NCI-H446 treated with DMSO at 0.1 percent for 48 hours (cell line): ENCODE results near the gene KIF17.

Source experiments
- DNase-seq: peaks from one replicate; lab custom pipeline; 2025; lab: John Stamatoyannopoulos, UW

KIF17 gene

DNA sequence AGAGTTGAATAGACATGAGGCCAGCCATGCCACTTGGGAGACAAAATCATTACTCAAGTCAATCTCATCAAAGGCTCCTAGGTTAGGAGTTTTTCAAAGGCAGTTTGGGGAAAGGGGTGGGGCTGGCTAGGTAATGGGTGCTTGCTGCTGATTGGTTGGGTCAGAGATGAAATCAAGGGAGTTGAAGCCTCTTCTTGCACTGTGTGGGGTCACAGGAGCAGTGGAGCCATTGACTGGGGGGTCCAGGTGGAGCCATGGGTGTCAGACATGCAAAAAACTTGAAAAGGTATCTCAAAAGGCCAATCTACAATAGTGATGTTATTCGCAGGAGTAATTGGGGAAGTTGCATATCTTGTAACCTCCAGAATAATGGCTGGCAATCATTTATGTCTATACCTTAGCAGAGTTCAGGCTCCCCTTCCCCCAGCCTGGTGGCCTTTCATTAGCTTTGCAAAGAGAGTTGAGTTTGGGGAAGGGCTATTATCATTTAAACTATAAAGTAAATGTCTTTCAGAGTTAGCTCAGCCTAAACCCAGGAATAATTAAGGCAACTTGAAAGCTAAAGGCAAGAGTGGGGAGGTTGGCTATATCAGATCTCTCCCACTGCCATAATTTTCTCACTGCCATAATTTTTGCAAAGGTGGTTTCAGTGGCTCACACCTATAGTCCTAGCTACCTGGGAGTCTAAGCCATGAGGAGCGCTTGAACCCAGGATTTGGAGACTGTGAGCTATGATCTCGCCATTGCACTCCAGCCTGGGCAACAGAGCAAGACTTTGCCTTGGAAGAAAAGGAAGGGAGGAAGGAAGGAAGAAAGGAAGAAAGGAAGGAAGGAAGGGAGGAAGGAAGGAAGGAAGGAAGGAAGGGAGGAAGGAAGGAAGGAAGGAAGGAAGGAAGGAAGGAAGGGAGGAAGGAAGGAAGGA is 92.4 kb downstream of the KIF17 start:
- no peak for DNase-seq

- DNase-seq = no peak
Measured at GRCh38 chr1:20624709-20625108, 93.1 kb downstream of the KIF17 start.

GRCh38 chr1:20621012-20621411 is 96.8 kb downstream of the KIF17 start:
- DNase-seq = no peak

- DNase-seq = no peak
Measured at GRCh38 chr1:20619999-20620398, 97.8 kb downstream of the KIF17 start.

- DNase-seq = no peak
Measured at GRCh38 chr1:20618550-20618949, 99.3 kb downstream of the KIF17 start.

- DNase-seq = no peak
Measured at GRCh38 chr1:20616847-20617487, 100.8 kb downstream of the KIF17 start.

GRCh38 chr1:20615946-20616846 is 101.6 kb downstream of the KIF17 start:
- DNase-seq = no peak

DNA sequence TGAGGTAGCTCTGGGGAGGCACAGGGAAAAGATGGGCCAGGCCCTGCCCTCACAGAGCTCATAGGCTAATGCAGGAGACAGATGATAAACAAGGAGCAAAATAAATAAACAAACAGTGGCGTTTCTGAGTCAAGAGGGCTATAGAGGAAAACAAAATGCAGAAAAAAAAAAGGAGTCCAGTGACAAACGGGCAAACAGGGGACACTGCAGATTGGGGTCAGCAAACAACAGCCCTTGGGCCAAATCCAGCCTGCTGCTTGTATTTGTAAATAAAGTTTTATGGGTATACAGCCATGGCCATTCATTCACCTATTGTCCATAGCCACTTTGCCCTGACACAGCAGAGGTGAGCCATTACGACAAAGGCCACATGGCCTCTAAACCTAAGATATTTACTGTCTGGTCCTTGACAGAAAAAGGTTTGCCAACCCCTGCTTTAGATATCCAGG is 103.7 kb downstream of the KIF17 start:
- no peak for DNase-seq
